NCI-H128 (cell line): ENCODE measurements around the gene RWDD1.
"Not testable (repeated sequence)": the region's sequence is repeated elsewhere in the genome, so short reads cannot be mapped to it uniquely, and the experiment has no call there.

Source experiments
- DNase-seq: peaks from one replicate; lab custom pipeline; 2025; ENCODE audit not compliant: unreplicated experiment; lab: John Stamatoyannopoulos, UW

The RWDD1 gene

DNA sequence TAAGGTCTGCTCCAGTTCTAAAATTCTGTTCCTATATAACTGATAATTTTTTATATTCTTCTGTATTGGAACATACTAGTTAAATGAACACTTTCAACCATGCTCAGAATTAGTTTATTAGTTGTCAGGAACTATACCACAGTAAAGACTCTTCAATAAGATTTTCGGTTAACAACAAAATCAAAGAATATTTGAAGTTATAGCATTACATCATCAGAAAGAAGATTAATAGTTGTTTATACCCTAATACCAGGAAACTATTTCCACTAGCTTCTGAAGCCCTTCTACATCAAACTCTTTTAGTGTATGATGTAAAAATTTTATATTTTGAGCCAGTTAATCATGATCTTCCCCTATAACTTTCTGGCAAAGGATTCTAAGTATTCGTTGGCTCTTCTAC, 11.2 kb upstream of the RWDD1 start:
- DNase-seq = no peak

DNA sequence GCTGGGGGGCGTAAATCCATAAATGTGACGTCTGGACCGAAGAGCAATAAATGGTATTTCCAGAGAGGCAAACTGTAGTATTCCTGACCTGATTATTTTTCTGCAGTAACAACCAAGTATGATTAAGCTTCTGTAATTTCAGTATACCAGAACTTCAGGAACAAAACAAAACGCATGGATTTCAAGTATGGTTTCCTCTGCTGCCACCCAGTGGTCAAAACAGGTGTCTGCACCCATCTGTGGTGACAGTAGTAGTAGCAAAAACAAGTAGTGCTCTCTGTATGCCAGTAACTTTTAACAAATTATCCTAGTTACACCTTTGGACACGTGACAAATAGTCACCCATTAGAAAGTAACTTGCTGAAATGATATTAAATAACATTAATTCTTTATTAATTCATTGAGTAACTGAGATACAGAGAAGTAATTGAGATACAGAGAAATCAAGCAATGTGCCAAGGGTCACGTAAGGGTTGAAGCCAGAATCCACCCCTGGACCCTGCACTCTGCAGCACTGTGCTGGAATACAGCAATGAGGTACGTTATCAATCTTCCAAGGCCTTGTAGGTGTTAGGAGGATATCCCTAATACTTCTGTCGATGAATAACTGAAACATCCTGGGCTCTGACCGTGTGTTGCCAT, 9.8 kb upstream of the RWDD1 start:
- peak; percentile 45 for DNase-seq

DNA sequence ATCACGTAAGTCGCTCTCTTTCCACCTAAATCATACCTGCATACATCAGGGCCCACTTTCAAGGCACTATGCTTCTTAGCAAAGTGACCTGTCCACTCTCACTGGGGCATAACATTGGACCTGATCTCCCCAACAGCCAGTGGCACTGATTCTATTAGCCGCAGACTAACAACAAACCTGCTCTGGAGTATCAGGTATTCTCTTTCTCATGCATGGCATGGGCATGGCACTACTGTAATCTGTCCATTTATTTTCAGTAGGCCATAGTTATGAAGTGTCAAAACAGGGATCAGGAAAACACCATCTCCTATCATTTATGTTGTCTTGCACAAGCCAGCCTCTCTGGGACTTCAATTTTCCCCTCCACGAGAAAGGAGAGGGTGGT, 9.3 kb upstream of the RWDD1 start:
- DNase-seq = no peak

- no peak for DNase-seq
Observed at GRCh38 chr6:116562614-116563013, 8.7 kb upstream of the RWDD1 start.

- DNase-seq = no peak
Observed at GRCh38 chr6:116563830-116564229, 7.5 kb upstream of the RWDD1 start.

DNA sequence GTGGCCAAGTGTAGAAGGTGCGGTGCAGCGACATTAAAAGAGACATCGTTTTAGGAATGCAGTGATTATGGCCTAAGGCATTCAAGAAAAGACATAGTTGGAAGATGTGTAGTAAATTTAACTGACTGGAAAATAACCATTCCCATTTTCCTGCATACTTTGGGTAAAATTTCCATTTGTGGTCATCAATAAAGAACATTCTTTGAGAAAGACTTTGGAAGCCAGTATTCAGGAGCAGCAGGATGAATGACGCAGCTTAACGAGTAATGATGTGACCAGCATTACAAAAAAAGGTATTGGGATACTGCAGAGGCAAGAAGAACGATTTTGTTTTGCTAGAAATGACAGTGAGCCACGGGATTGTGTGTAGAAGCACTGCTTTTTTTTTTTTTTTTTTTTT, 7.0 kb upstream of the RWDD1 start:
- DNase-seq = no peak

- DNase-seq = peak; percentile 14
Observed at GRCh38 chr6:116564921-116565872, 6.1 kb upstream of the RWDD1 start.

DNA sequence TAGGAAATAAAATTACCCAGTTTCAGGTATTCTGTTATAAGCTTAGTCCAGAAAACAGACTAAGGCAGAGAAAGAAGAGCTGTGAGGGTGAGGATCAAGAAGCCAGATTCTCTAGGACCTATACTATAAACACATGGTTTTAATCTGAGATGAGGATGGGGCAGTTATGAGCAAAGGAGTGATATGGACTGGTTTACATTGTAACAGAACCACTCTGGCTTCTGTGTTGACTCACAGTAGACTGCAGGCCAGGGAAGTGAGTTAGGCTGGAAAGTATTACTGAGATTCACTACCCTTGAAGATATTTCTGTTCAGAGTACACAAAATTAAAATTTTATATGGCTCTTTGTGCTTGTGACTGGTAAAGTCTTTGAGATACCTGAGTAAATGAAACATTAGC, 3.2 kb upstream of the RWDD1 start:
- DNase-seq = no peak

GRCh38 chr6:116568821-116569755, 2.2 kb upstream of the RWDD1 start:
- DNase-seq = no peak

GRCh38 chr6:116571683-116572000, 338 bp downstream of the RWDD1 start:
- no peak for DNase-seq

- no peak for DNase-seq
Observed at GRCh38 chr6:116572162-116572561, 858 bp downstream of the RWDD1 start.

DNA sequence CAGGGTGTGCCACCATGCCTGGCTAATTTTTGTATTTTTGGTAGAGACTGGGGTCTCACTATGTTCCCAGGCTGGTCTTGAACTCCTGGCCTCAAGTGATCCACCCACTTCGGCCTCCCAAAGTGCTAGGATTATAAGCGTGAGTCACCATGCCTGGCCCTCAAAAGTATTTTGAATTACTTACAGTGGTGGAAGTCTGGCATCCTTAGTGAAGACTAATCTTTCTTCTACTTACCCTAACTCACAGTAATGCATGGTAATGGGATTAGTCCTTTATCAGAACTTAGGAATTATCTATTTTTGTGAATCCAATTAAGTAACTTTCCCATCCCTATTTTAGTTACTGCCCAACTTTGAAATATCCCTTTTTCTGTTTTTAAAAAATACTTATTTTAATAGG, 3.9 kb downstream of the RWDD1 start:
- DNase-seq = no peak

DNA sequence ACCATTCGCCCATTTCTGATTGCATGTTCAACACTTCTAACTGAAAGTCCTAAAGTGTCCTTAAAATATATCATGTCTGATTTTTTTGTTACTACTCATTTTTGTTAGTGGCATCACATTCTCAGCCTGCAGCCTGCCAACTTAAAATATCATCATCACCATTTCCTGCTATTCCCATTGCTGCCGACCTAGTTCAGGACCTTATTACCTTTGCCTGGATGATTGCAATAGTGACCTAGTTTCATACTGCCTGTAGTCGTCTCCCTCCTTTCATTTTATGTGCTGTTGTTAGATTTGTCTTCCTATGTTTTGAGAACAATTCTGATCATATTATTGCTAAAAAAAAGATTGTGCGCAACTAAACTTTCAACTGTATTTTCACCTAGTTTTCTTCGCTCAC, 6.2 kb downstream of the RWDD1 start:
- DNase-seq = no peak

GRCh38 chr6:116578335-116578734, 7.0 kb downstream of the RWDD1 start:
- no peak for DNase-seq

GRCh38 chr6:116579143-116579542, 7.8 kb downstream of the RWDD1 start:
- DNase-seq = no peak

DNA sequence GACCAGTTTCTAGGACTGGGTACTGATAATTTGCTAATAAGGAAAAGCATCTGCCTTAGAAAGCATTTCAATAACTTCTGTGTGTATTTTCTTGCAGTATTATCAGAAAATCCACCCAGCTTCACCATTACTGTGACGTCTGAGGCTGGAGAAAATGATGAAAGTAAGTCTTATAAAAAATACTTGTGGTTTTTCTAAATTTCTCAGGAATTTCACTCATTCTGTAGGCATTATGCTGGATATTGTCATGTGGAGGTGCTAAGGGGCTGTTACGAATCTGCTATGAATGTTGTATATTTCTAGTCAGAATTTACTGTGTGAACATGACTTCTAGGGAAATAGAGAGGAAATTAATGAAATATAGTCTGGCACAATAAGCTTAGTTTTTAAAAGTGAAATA, 8.9 kb downstream of the RWDD1 start:
- DNase-seq = no peak

DNA sequence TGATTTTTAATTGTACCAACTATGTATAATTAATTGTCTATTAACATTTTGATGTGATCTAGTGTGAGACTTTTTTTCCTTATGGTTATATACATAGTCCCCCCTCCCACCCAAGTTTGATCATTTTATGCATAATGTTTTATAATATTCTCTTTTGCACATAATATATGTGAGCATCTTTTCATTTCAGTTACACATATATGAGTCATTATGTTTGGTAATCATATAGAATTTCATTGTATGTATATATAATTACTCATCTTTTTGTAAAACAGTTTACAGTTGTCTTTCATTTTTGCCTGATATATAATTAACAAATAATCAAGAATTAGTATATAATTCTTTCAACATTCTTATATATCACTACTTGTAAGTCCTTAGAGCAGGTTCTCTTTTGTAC, 15.0 kb downstream of the RWDD1 start:
- no peak for DNase-seq

DNA sequence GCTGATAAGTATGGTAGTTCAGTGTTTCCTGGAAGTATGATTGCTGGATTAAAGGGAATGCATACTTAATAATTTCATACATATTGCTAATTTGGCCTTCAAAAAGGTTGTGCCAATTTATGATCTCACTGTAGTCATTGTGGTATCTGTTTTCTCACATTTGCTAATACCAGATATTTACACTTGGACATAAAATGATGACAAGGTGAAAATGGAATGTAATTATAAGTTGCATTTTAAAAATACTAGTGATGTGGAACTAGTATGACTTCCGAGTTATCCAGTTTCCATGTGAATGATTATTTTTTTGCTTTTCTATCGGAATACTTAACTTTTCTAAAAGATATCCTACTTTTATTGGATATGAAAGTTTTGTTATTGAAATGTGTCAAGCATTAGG, 15.4 kb downstream of the RWDD1 start:
- no peak for DNase-seq

GRCh38 chr6:116595247-116595646, 23.9 kb downstream of the RWDD1 start:
- DNase-seq = no peak

DNA sequence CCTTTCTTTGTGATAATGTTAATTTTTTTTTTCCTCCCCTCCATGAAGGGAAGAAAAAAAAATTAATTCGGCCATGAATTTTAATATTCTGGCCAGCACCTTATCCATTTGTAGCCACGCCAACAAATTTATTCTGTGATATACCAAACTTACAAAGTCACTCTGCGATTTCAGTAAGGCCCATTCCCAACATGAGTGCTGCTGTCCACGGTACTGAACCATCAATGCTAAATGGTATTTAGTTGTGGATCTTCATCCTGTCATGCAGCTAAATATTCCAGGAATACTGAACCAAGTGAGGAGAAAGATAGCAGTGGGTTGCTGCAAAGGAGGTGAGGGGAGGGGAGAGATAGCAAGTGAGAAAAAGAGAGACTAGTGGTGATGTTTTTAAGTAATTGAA, 25.5 kb downstream of the RWDD1 start:
- no peak for DNase-seq

GRCh38 chr6:116603916-116604315, 32.6 kb downstream of the RWDD1 start:
- DNase-seq = not testable (repeated sequence)

DNA sequence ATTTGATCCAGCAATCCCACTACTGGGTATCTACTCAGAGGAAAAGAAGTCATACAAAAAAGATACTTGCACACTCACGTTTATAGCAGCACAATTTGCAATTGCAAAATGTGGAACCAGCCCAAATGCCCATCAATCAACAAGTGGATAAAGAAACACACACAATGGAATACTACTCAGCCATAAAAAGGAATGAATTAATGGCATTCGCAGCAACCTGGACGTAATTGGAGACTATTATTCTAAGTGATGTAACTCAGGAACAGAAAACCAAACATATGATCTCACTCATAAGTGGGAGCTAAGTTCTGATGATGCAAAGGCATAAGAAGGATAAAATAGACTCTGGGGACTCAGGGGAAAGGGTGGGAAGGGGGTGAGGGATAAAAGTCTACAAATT, 33.6 kb downstream of the RWDD1 start:
- DNase-seq = not testable (repeated sequence)
